Neural cell (in vitro differentiated cells): ENCODE results near the gene SF3B2. TPM values are rescaled to one million over a fixed set of nuclear protein-coding genes. Genes with fewer than 3 reads are reported as not detected.

ENCODE experiments used
- H2AFZ ChIP-seq: fragments of 200-600, 300-800 bp; sonication (generic), shearing (Covaris generic); 2 replicates; pipeline ENCODE4 v1.6.0; 2014; ENCODE audit warnings: low read depth, mild to moderate bottlenecking, antibody characterized with exemption, low read length, moderate library complexity
- H3F3A ChIP-seq: fragments of 200-600 bp; shearing (Covaris generic); 2 replicates; pipeline ENCODE4 v1.6.1; 2016; ENCODE audit warnings: mild to moderate bottlenecking, moderate library complexity, mixed read lengths, antibody characterized with exemption, low read length; ENCODE audit not compliant: insufficient read depth, poor library complexity, severe bottlenecking
- H3K27ac ChIP-seq: fragments of 200-600, 300-800 bp; sonication (generic), shearing (Covaris generic); 2 replicates; pipeline ENCODE4 v1.5.1; 2014; ENCODE audit warnings: mild to moderate bottlenecking, low read length, moderate library complexity
- H3K27me3 ChIP-seq: fragments of 300-800, 200-600 bp; sonication (generic), shearing (Covaris generic); 2 replicates; pipeline ENCODE4 v1.6.0; 2014; ENCODE audit warnings: mild to moderate bottlenecking, low read depth, low read length, moderate library complexity; ENCODE audit not compliant: insufficient read depth
- H3K36me3 ChIP-seq: fragments of 300-800, 200-600 bp; sonication (generic), shearing (Covaris generic); 2 replicates; pipeline ENCODE4 v1.5.1; 2014; ENCODE audit warnings: mild to moderate bottlenecking, antibody characterized with exemption, low read length, moderate library complexity; ENCODE audit not compliant: insufficient read depth
- H3K4me2 ChIP-seq: fragments of 300-800, 200-600 bp; sonication (generic), shearing (Covaris generic); 2 replicates; pipeline ENCODE4 v1.6.0; 2014; ENCODE audit warnings: mild to moderate bottlenecking, low read length
- H3K4me3 ChIP-seq: fragments of 300-800, 200-600 bp; sonication (generic), shearing (Covaris generic); 2 replicates; pipeline ENCODE4 v1.5.1; 2014; ENCODE audit warnings: mild to moderate bottlenecking, low read length, moderate library complexity
- H3K79me2 ChIP-seq: fragments of 200-600 bp; shearing (Covaris generic); replicated peaks from 2 replicates; pipeline ENCODE4 v1.6.0; 2014; ENCODE audit warnings: mild to moderate bottlenecking, low read length, moderate library complexity; ENCODE audit not compliant: insufficient read depth
- H3K9ac ChIP-seq: fragments of 300-800, 200-600 bp; sonication (generic), shearing (Covaris generic); 2 replicates; pipeline ENCODE4 v1.6.1; 2016; ENCODE audit warnings: mild to moderate bottlenecking, low read length, mixed read lengths
- H3K9me2 ChIP-seq: fragments of 200-600 bp; shearing (Covaris generic); 2 replicates; pipeline ENCODE4 v1.6.1; 2016; ENCODE audit warnings: mild to moderate bottlenecking, low read length, mixed read lengths; ENCODE audit not compliant: insufficient read depth
- H3K9me3 ChIP-seq: fragments of 200-600, 300-800 bp; sonication (generic), shearing (Covaris generic); 2 replicates; pipeline ENCODE4 v1.6.1; 2016; ENCODE audit warnings: mild to moderate bottlenecking, mixed run types, low read length, moderate library complexity, mixed read lengths
- H4K20me1 ChIP-seq: fragments of 200-600 bp; shearing (Covaris generic); 2 replicates; pipeline ENCODE4 v1.6.1; 2016; ENCODE audit warnings: mild to moderate bottlenecking, mixed run types; ENCODE audit not compliant: insufficient read depth
- EP300 ChIP-seq: fragments of 450-650 bp; conservative IDR thresholded peaks from 2 replicates; pipeline ENCODE4 v1.6.1; 2014; ENCODE audit warnings: antibody characterized with exemption, mild to moderate bottlenecking, moderate library complexity; ENCODE audit not compliant: poor library complexity, severe bottlenecking
- EZH2 ChIP-seq: fragments of 200-600, 300-800 bp; shearing (Covaris generic), sonication (generic); IDR thresholded peaks from 2 replicates; pipeline ENCODE4 v1.6.1; 2014; ENCODE audit warnings: antibody characterized with exemption, low read length, borderline replicate concordance, mild to moderate bottlenecking; ENCODE audit not compliant: insufficient read depth, poor library complexity, severe bottlenecking
- MXI1 ChIP-seq: fragments of 450-650 bp; conservative IDR thresholded peaks from 2 replicates; pipeline ENCODE4 v1.6.1; 2014; ENCODE audit warnings: antibody characterized with exemption, mild to moderate bottlenecking; ENCODE audit not compliant: poor library complexity, severe bottlenecking
- POLR2AphosphoS5 ChIP-seq: IDR thresholded peaks from 2 replicates; pipeline ENCODE4 v1.6.1; 2012
- RAD21 ChIP-seq: fragments of 450-650 bp; conservative IDR thresholded peaks from 2 replicates; pipeline ENCODE4 v1.6.1; 2014; ENCODE audit warnings: antibody characterized with exemption, mild to moderate bottlenecking, moderate library complexity
- SMC3 ChIP-seq: fragments of 450-650 bp; conservative IDR thresholded peaks from 2 replicates; pipeline ENCODE4 v1.6.1; 2014; ENCODE audit warnings: antibody characterized with exemption, mild to moderate bottlenecking, moderate library complexity; ENCODE audit not compliant: poor library complexity
- TAF1 ChIP-seq: IDR thresholded peaks from 2 replicates; pipeline ENCODE4 v1.6.1; 2012; ENCODE audit warnings: low read depth
- polyA plus RNA-seq: library from polyadenylated mRNA; depleted of rRNA; stranded (reverse); fragments of >200 nt; gene quantifications from 2 replicates; pipeline ENCODE4 v1.2.3, GENCODE V29; 2014
- TF ChIP-seq, protein P1 (sequence below): IDR thresholded peaks from 2 replicates; pipeline ENCODE4 v1.6.1; 2012; ENCODE audit warnings: borderline replicate concordance
- TF ChIP-seq, protein P2 (sequence below): fragments of 450-650 bp; IDR thresholded peaks from 2 replicates; pipeline ENCODE4 v1.5.1; 2014; ENCODE audit warnings: antibody characterized with exemption, mild to moderate bottlenecking, moderate library complexity; ENCODE audit not compliant: poor library complexity, severe bottlenecking

The SF3B2 gene
- polyA plus RNA-seq, 1 donor from 2014 or later, result 121 TPM

DNA sequence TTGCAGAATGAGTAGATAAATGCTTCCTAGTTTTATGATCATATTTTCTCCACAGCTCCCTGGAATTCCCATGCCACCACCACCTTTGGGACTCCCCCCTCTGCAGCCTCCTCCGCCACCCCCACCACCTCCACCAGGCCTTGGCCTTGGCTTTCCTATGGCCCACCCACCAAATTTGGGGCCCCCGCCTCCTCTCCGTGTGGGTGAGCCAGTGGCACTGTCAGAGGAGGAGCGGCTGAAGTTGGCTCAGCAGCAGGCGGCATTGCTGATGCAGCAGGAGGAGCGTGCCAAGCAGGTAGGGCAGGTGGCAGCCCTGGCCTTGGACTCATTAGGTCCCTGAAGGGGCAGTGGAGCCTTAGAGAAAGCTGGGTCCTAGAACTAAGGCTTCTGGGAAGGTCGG lies 2.9 kb downstream of the SF3B2 start:
- no peak overlapping the region for H3K4me3 ChIP-seq
- H3K79me2 ChIP-seq, result peaks cover 23% of the 10 kb centered on the region
- no peaks in the 10 kb centered on the region for H3K27me3 ChIP-seq
- H3K36me3 ChIP-seq, result no peaks in the 10 kb centered on the region
- H3K9me3 ChIP-seq, result no peaks in the 10 kb centered on the region
- no peaks in the 10 kb centered on the region for H4K20me1 ChIP-seq
- no peak overlapping the region for H3K9ac ChIP-seq
- peaks cover 5% of the 10 kb centered on the region for H3F3A ChIP-seq
- H3K27ac ChIP-seq, result no peak overlapping the region
- no peaks in the 10 kb centered on the region for H3K9me2 ChIP-seq
- no peak overlapping the region for H2AFZ ChIP-seq
- TF ChIP-seq, protein P1, sequence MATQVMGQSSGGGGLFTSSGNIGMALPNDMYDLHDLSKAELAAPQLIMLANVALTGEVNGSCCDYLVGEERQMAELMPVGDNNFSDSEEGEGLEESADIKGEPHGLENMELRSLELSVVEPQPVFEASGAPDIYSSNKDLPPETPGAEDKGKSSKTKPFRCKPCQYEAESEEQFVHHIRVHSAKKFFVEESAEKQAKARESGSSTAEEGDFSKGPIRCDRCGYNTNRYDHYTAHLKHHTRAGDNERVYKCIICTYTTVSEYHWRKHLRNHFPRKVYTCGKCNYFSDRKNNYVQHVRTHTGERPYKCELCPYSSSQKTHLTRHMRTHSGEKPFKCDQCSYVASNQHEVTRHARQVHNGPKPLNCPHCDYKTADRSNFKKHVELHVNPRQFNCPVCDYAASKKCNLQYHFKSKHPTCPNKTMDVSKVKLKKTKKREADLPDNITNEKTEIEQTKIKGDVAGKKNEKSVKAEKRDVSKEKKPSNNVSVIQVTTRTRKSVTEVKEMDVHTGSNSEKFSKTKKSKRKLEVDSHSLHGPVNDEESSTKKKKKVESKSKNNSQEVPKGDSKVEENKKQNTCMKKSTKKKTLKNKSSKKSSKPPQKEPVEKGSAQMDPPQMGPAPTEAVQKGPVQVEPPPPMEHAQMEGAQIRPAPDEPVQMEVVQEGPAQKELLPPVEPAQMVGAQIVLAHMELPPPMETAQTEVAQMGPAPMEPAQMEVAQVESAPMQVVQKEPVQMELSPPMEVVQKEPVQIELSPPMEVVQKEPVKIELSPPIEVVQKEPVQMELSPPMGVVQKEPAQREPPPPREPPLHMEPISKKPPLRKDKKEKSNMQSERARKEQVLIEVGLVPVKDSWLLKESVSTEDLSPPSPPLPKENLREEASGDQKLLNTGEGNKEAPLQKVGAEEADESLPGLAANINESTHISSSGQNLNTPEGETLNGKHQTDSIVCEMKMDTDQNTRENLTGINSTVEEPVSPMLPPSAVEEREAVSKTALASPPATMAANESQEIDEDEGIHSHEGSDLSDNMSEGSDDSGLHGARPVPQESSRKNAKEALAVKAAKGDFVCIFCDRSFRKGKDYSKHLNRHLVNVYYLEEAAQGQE, result no peak
- TF ChIP-seq MXI1 (no peak), TAF1 (no peak)
- H3K4me2 ChIP-seq, result no peak overlapping the region

DNA sequence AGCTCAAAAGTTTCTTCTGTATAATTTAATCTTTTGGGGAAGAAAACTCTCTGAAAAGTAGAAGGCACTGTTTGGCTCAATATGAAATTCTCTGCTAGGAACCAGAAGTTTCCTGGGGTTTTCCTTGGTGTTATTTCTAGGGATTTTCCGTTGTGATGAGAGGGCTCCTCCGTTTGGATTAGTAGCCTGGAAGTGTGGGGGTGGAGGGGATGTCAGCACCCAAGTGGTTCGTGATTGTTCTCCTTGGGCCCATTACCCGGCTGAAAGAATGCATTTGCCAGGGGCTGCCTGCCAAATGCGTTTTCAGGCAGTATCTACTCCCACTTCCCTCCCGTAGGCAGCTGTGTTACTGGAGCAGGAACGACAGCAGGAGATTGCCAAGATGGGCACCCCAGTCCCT lies 4.3 kb downstream of the SF3B2 start:
- H4K20me1 ChIP-seq, result no peaks in the 10 kb centered on the region
- H3K79me2 ChIP-seq, result peaks cover 23% of the 10 kb centered on the region
- H3K27ac ChIP-seq, result no peak overlapping the region

More for the DNA sequence above, 4.3 kb downstream of the SF3B2 start:
- no peak overlapping the region for H2AFZ ChIP-seq
- H3K4me3 ChIP-seq, result no peak overlapping the region
- no peaks in the 10 kb centered on the region for H3F3A ChIP-seq
- H3K9ac ChIP-seq, result no peak overlapping the region
- TF ChIP-seq TAF1 (no peak), MXI1 (no peak), SMC3 (no peak), EP300 (no peak), EZH2 (no peak), RAD21 (no peak), POLR2AphosphoS5 (no peak)
- TF ChIP-seq, protein P2, sequence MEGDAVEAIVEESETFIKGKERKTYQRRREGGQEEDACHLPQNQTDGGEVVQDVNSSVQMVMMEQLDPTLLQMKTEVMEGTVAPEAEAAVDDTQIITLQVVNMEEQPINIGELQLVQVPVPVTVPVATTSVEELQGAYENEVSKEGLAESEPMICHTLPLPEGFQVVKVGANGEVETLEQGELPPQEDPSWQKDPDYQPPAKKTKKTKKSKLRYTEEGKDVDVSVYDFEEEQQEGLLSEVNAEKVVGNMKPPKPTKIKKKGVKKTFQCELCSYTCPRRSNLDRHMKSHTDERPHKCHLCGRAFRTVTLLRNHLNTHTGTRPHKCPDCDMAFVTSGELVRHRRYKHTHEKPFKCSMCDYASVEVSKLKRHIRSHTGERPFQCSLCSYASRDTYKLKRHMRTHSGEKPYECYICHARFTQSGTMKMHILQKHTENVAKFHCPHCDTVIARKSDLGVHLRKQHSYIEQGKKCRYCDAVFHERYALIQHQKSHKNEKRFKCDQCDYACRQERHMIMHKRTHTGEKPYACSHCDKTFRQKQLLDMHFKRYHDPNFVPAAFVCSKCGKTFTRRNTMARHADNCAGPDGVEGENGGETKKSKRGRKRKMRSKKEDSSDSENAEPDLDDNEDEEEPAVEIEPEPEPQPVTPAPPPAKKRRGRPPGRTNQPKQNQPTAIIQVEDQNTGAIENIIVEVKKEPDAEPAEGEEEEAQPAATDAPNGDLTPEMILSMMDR, result no peak
- TF ChIP-seq, protein P1, result no peak
- no peaks in the 10 kb centered on the region for H3K9me3 ChIP-seq
- no peaks in the 10 kb centered on the region for H3K27me3 ChIP-seq
- no peaks in the 10 kb centered on the region for H3K9me2 ChIP-seq
- H3K36me3 ChIP-seq, result no peaks in the 10 kb centered on the region
- H3K4me2 ChIP-seq, result no peak overlapping the region
